ENCODE data around the gene SAP30BP.

The SAP30BP gene

DNA sequence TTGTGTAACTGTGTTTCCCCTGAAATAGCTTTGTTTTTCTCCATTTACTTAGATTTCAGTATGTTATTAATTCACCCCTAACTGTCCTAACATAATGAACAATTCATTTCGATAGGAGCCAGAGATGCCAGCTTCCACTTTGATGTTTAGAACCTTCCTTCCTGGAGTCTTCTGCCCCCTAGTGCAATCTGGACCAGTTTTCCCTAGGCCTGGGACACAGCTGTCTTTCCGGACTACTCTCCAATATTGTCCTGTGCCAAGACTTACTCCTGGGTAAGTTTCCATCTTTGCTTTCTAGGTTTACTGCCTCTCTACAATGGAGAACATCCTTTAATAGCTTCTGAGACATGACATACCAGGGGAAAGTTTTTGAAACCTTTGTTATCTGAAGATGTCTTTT, 13.0 kb upstream of the SAP30BP start:
- H3K27ac Mint-ChIP-seq, result no peak overlapping the region
- H3K9me3 Mint-ChIP-seq, result no peaks in the 10 kb centered on the region
- peaks cover 37% of the 10 kb centered on the region for H3K36me3 Mint-ChIP-seq (ENCODE audit: low read depth)
- no peak overlapping the region for H3K4me3 Mint-ChIP-seq
- no peaks in the 10 kb centered on the region for H3K4me1 Mint-ChIP-seq
- H3K27me3 Mint-ChIP-seq (ENCODE audit: low read depth), result no peaks in the 10 kb centered on the region
- TF ChIP-seq, protein P1, sequence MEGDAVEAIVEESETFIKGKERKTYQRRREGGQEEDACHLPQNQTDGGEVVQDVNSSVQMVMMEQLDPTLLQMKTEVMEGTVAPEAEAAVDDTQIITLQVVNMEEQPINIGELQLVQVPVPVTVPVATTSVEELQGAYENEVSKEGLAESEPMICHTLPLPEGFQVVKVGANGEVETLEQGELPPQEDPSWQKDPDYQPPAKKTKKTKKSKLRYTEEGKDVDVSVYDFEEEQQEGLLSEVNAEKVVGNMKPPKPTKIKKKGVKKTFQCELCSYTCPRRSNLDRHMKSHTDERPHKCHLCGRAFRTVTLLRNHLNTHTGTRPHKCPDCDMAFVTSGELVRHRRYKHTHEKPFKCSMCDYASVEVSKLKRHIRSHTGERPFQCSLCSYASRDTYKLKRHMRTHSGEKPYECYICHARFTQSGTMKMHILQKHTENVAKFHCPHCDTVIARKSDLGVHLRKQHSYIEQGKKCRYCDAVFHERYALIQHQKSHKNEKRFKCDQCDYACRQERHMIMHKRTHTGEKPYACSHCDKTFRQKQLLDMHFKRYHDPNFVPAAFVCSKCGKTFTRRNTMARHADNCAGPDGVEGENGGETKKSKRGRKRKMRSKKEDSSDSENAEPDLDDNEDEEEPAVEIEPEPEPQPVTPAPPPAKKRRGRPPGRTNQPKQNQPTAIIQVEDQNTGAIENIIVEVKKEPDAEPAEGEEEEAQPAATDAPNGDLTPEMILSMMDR (IDR thresholded peaks at IDR 0.05; ENCODE audit: unreplicated experiment in 3 of 3), result no peak

GRCh38 chr17:75658237-75658636, 8.9 kb upstream of the SAP30BP start:
- TF ChIP-seq, protein P1 (IDR thresholded peaks at IDR 0.05; ENCODE audit: unreplicated experiment in 3 of 3), result no peak
- peaks cover 20% of the 10 kb centered on the region for H3K36me3 Mint-ChIP-seq (ENCODE audit: low read depth)
- no peak overlapping the region for H3K27ac Mint-ChIP-seq
- no peaks in the 10 kb centered on the region for H3K9me3 Mint-ChIP-seq
- H3K27me3 Mint-ChIP-seq (ENCODE audit: low read depth), result no peaks in the 10 kb centered on the region
- H3K4me3 Mint-ChIP-seq, result no peak overlapping the region
- H3K4me1 Mint-ChIP-seq, result no peaks in the 10 kb centered on the region

DNA sequence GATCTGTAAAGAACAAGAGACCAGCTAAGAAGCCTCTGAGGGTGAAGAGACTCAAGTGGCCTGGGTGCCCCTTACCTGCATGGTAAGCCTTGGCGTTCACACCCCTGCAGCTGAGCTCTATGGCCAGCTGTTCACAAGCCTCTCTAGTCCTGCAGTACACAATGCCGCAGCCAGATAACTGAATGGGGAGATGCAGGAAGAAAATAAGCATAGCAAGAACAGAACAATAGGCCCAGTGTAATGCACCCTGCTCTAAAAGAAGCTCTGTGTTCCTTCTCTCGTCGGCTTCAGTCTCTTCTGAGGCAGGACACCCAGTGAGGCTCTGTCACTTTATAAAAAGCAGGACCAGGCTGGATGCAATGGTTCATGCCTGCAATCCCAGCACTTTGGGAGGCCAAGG, 5.6 kb upstream of the SAP30BP start:
- H3K27ac Mint-ChIP-seq, result no peak overlapping the region
- TF ChIP-seq, protein P1 (IDR thresholded peaks at IDR 0.05; ENCODE audit: unreplicated experiment in 3 of 3), result no peak
- no peaks in the 10 kb centered on the region for H3K9me3 Mint-ChIP-seq
- H3K4me3 Mint-ChIP-seq, result no peak overlapping the region
- H3K4me1 Mint-ChIP-seq, result peaks cover 5% of the 10 kb centered on the region
- no peaks in the 10 kb centered on the region for H3K27me3 Mint-ChIP-seq (ENCODE audit: low read depth)
- H3K36me3 Mint-ChIP-seq (ENCODE audit: low read depth), result peaks cover 17% of the 10 kb centered on the region

- Mint-ChIP-seq H3K27ac (no peak overlapping the region), H3K9me3 (no peaks in the 10 kb centered on the region), H3K27me3 (ENCODE audit: low read depth) (no peaks in the 10 kb centered on the region), H3K4me1 (peaks cover 5% of the 10 kb centered on the region), H3K4me3 (no peak overlapping the region), H3K36me3 (ENCODE audit: low read depth) (peaks cover 10% of the 10 kb centered on the region)
- TF ChIP-seq, protein P1 (IDR thresholded peaks at IDR 0.05; ENCODE audit: unreplicated experiment in 3 of 3), result no peak
These were observed 4.6 kb upstream of the SAP30BP start for GRCh38 chr17:75662511-75662910.

- Mint-ChIP-seq H3K4me1 (peaks cover 11% of the 10 kb centered on the region), H3K27ac (no peak overlapping the region), H3K9me3 (no peaks in the 10 kb centered on the region), H3K4me3 (peak overlapping the region in 2 of 3 experiments; percentile 40 to 76), H3K36me3 (ENCODE audit: low read depth) (peaks cover 15% of the 10 kb centered on the region), H3K27me3 (ENCODE audit: low read depth) (no peaks in the 10 kb centered on the region)
- TF ChIP-seq, protein P1 (IDR thresholded peaks at IDR 0.05; ENCODE audit: unreplicated experiment in 3 of 3), result no peak
These were observed 3.0 kb upstream of the SAP30BP start for GRCh38 chr17:75664099-75664549.

GRCh38 chr17:75665981-75666380, 1.2 kb upstream of the SAP30BP start:
- H3K27me3 Mint-ChIP-seq (ENCODE audit: low read depth), result no peaks in the 10 kb centered on the region
- TF ChIP-seq, protein P1 (IDR thresholded peaks at IDR 0.05; ENCODE audit: unreplicated experiment in 3 of 3), result no peak
- H3K4me3 Mint-ChIP-seq, result peak overlapping the region in 1 of 3 experiments; percentile 82
- H3K36me3 Mint-ChIP-seq (ENCODE audit: low read depth), result peaks cover 23% of the 10 kb centered on the region
- H3K4me1 Mint-ChIP-seq, result peaks cover 11% of the 10 kb centered on the region
- H3K9me3 Mint-ChIP-seq, result no peaks in the 10 kb centered on the region
- H3K27ac Mint-ChIP-seq, result peak overlapping the region in 1 of 3 experiments; percentile 41

All from nephron (organoid).